DOHH2 (cell line): Measurements from ENCODE around the gene C14orf180.

Experiments used
- H3F3A ChIP-seq: fragments of 200-600 bp; sonication (generic), shearing (Covaris generic); 2 replicates; pipeline ENCODE4 v1.6.0; 2016; ENCODE audit warnings: antibody characterized with exemption, mild to moderate bottlenecking; ENCODE audit not compliant: control insufficient read depth, insufficient read depth
- H3K27ac ChIP-seq: fragments of 200-600 bp; sonication (generic); 2 replicates; pipeline ENCODE4 v1.5.1; 2014; ENCODE audit warnings: low read depth, mild to moderate bottlenecking, low read length, moderate library complexity
- H3K27me3 ChIP-seq: fragments of 200-600 bp; sonication (generic); 2 replicates; pipeline ENCODE4 v1.6.1; 2014; ENCODE audit warnings: mild to moderate bottlenecking, low read length, mixed read lengths; ENCODE audit not compliant: control insufficient read depth
- H3K36me3 ChIP-seq: fragments of 200-600 bp; sonication (generic); 2 replicates; pipeline ENCODE4 v1.6.1; 2014; ENCODE audit warnings: mild to moderate bottlenecking, low read length, moderate library complexity, mixed read lengths; ENCODE audit not compliant: control insufficient read depth
- H3K4me1 ChIP-seq: fragments of 200-600 bp; sonication (generic); 2 replicates; pipeline ENCODE4 v1.6.1; 2014; ENCODE audit warnings: mild to moderate bottlenecking, low read length, mixed read lengths; ENCODE audit not compliant: control insufficient read depth
- H3K4me2 ChIP-seq: fragments of 200-600 bp; sonication (generic); 2 replicates; pipeline ENCODE4 v1.6.0; 2014; ENCODE audit warnings: mild to moderate bottlenecking, low read length, moderate library complexity
- H3K4me3 ChIP-seq: fragments of 200-600 bp; sonication (generic); 2 replicates; pipeline ENCODE4 v1.5.1; 2014; ENCODE audit warnings: mild to moderate bottlenecking, low read length, mixed read lengths
- H3K79me2 ChIP-seq: fragments of 200-600 bp; sonication (generic); 2 replicates; pipeline ENCODE4 v1.6.1; 2014; ENCODE audit warnings: mild to moderate bottlenecking, low read length, mixed read lengths; ENCODE audit not compliant: control insufficient read depth
- H3K9me2 ChIP-seq: fragments of 200-600 bp; sonication (generic); replicated peaks from 2 replicates; pipeline ENCODE4 v1.6.1; 2014; ENCODE audit warnings: mild to moderate bottlenecking, low read length, mixed read lengths; ENCODE audit not compliant: control insufficient read depth
- H3K9me3 ChIP-seq: fragments of 200-600 bp; sonication (generic); 2 replicates; pipeline ENCODE4 v1.6.1; 2014; ENCODE audit warnings: antibody characterized with exemption, low read length, mixed read lengths; ENCODE audit not compliant: control insufficient read depth, insufficient read depth
- H4K20me1 ChIP-seq: fragments of 200-600 bp; sonication (generic); 2 replicates; pipeline ENCODE4 v1.6.0; 2014; ENCODE audit warnings: low read depth, mild to moderate bottlenecking, antibody characterized with exemption, low read length, moderate library complexity; ENCODE audit not compliant: control insufficient read depth, insufficient read depth
- CTCF ChIP-seq: fragments of 200-600 bp; sonication (generic); IDR thresholded peaks from one replicate; pipeline ENCODE4 v1.5.1; 2014; ENCODE audit warnings: antibody characterized with exemption, mild to moderate bottlenecking, low read depth, low read length; ENCODE audit not compliant: poor library complexity, severe bottlenecking
- EZH2phosphoT487 ChIP-seq: fragments of 200-600 bp; sonication (generic); IDR thresholded peaks from 2 replicates; pipeline ENCODE4 v1.6.1; 2017; ENCODE audit warnings: borderline replicate concordance, mild to moderate bottlenecking, antibody characterized with exemption, low read length, moderate library complexity, mixed read lengths

C14orf180 gene

GRCh38 chr14:104551851-104552737 lies 27.5 kb upstream of the C14orf180 start:
- no peaks in the 10 kb centered on the region for H4K20me1 ChIP-seq
- no peak overlapping the region for H3K27ac ChIP-seq
- H3K4me1 ChIP-seq, result no peaks in the 10 kb centered on the region
- H3K9me3 ChIP-seq, result no peaks in the 10 kb centered on the region
- H3K36me3 ChIP-seq, result no peaks in the 10 kb centered on the region
- no peak overlapping the region for H3K4me2 ChIP-seq
- H3K27me3 ChIP-seq, result no peaks in the 10 kb centered on the region
- H3F3A ChIP-seq, result no peaks in the 10 kb centered on the region
- no peak overlapping the region for H3K4me3 ChIP-seq
- H3K79me2 ChIP-seq, result no peaks in the 10 kb centered on the region
- TF ChIP-seq CTCF (no peak), EZH2phosphoT487 (no peak)
- no peaks in the 10 kb centered on the region for H3K9me2 ChIP-seq

- Histone ChIP-seq H3K9me3 (no peaks in the 10 kb centered on the region), H4K20me1 (no peaks in the 10 kb centered on the region), H3K4me2 (no peak overlapping the region), H3K9me2 (no peaks in the 10 kb centered on the region), H3K36me3 (no peaks in the 10 kb centered on the region), H3K4me3 (no peak overlapping the region), H3K27me3 (no peaks in the 10 kb centered on the region), H3K4me1 (no peaks in the 10 kb centered on the region), H3F3A (no peaks in the 10 kb centered on the region), H3K79me2 (no peaks in the 10 kb centered on the region), H3K27ac (no peak overlapping the region)
- no peak for TF ChIP-seq CTCF
- TF ChIP-seq EZH2phosphoT487, result no peak
Observed at GRCh38 chr14:104552738-104553125, 26.8 kb upstream of the C14orf180 start.

GRCh38 chr14:104553166-104554087 lies 26.1 kb upstream of the C14orf180 start:
- no peaks in the 10 kb centered on the region for H3K36me3 ChIP-seq
- no peaks in the 10 kb centered on the region for H3K9me3 ChIP-seq
- no peaks in the 10 kb centered on the region for H3K79me2 ChIP-seq
- no peaks in the 10 kb centered on the region for H4K20me1 ChIP-seq
- H3F3A ChIP-seq, result no peaks in the 10 kb centered on the region
- no peaks in the 10 kb centered on the region for H3K27me3 ChIP-seq
- H3K4me1 ChIP-seq, result no peaks in the 10 kb centered on the region
- no peaks in the 10 kb centered on the region for H3K9me2 ChIP-seq
- no peak overlapping the region for H3K27ac ChIP-seq
- H3K4me3 ChIP-seq, result no peak overlapping the region
- no peak for TF ChIP-seq EZH2phosphoT487
- TF ChIP-seq CTCF, result no peak
- no peak overlapping the region for H3K4me2 ChIP-seq
